ENCODE measurements around the gene NUDT1.

Gene NUDT1

GRCh38 chr7:2254429-2255144 is 12.6 kb downstream of the NUDT1 start:
- no peak overlapping the region for H3K9ac ChIP-seq (ENCODE audit: low read depth, low read length)
- no peaks in the 10 kb centered on the region; the same call in none of the 2 replicates for H3K36me3 ChIP-seq (ENCODE audit: insufficient read depth, low read length)
- no peaks in the 10 kb centered on the region; the same call in 1 of the 2 replicates for H3K4me1 ChIP-seq (ENCODE audit: insufficient read depth, low read length)

GRCh38 chr7:2255145-2256139 is 13.4 kb downstream of the NUDT1 start:
- no peaks in the 10 kb centered on the region for H3K9me3 ChIP-seq (ENCODE audit: control insufficient read depth, insufficient read depth, low read length)
- H3K9ac ChIP-seq (ENCODE audit: low read depth, low read length) = no peak overlapping the region
- H3K4me1 ChIP-seq (ENCODE audit: insufficient read depth, low read length) = no peaks in the 10 kb centered on the region; the same call in 1 of the 2 replicates
- no peaks in the 10 kb centered on the region; the same call in none of the 2 replicates for H3K36me3 ChIP-seq (ENCODE audit: insufficient read depth, low read length)

More at GRCh38 chr7:2254429-2255144, 12.6 kb downstream of the NUDT1 start:
- H3K9me3 ChIP-seq (ENCODE audit: control insufficient read depth, insufficient read depth, low read length) = no peaks in the 10 kb centered on the region

GRCh38 chr7:2256306-2257045 is 14.4 kb downstream of the NUDT1 start:
- Histone ChIP-seq H3K36me3 (ENCODE audit: insufficient read depth, low read length) (no peaks in the 10 kb centered on the region; the same call in none of the 2 replicates), H3K9me3 (ENCODE audit: control insufficient read depth, insufficient read depth, low read length) (no peaks in the 10 kb centered on the region), H3K4me1 (ENCODE audit: insufficient read depth, low read length) (no peaks in the 10 kb centered on the region; the same call in 1 of the 2 replicates), H3K9ac (ENCODE audit: low read depth, low read length) (no peak overlapping the region)

GRCh38 chr7:2257046-2257551 is 15.1 kb downstream of the NUDT1 start:
- Histone ChIP-seq H3K9me3 (ENCODE audit: control insufficient read depth, insufficient read depth, low read length) (no peaks in the 10 kb centered on the region), H3K4me1 (ENCODE audit: insufficient read depth, low read length) (no peaks in the 10 kb centered on the region; the same call in 1 of the 2 replicates), H3K36me3 (ENCODE audit: insufficient read depth, low read length) (peaks cover 1% of the 10 kb centered on the region), H3K9ac (ENCODE audit: low read depth, low read length) (no peak overlapping the region)

GRCh38 chr7:2257651-2258050 is 15.6 kb downstream of the NUDT1 start:
- Histone ChIP-seq H3K9ac (ENCODE audit: low read depth, low read length) (no peak overlapping the region), H3K4me1 (ENCODE audit: insufficient read depth, low read length) (no peaks in the 10 kb centered on the region), H3K9me3 (ENCODE audit: control insufficient read depth, insufficient read depth, low read length) (no peaks in the 10 kb centered on the region), H3K36me3 (ENCODE audit: insufficient read depth, low read length) (peaks cover 4% of the 10 kb centered on the region)

- no peak overlapping the region for H3K9ac ChIP-seq (ENCODE audit: low read depth, low read length)
- H3K36me3 ChIP-seq (ENCODE audit: insufficient read depth, low read length) = peaks cover 5% of the 10 kb centered on the region
- no peaks in the 10 kb centered on the region for H3K9me3 ChIP-seq (ENCODE audit: control insufficient read depth, insufficient read depth, low read length)
- no peaks in the 10 kb centered on the region for H3K4me1 ChIP-seq (ENCODE audit: insufficient read depth, low read length)
These were observed 16.8 kb downstream of the NUDT1 start for GRCh38 chr7:2258661-2259365.

GRCh38 chr7:2259480-2259879 is 17.5 kb downstream of the NUDT1 start:
- Histone ChIP-seq H3K4me1 (ENCODE audit: insufficient read depth, low read length) (no peaks in the 10 kb centered on the region), H3K36me3 (ENCODE audit: insufficient read depth, low read length) (peaks cover 9% of the 10 kb centered on the region; the same call in 1 of the 2 replicates), H3K9ac (ENCODE audit: low read depth, low read length) (no peak overlapping the region), H3K9me3 (ENCODE audit: control insufficient read depth, insufficient read depth, low read length) (no peaks in the 10 kb centered on the region)

- H3K36me3 ChIP-seq (ENCODE audit: insufficient read depth, low read length) = peaks cover 9% of the 10 kb centered on the region; the same call in 1 of the 2 replicates
- H3K9ac ChIP-seq (ENCODE audit: low read depth, low read length) = no peak overlapping the region
- H3K4me1 ChIP-seq (ENCODE audit: insufficient read depth, low read length) = no peaks in the 10 kb centered on the region
- no peaks in the 10 kb centered on the region for H3K9me3 ChIP-seq (ENCODE audit: control insufficient read depth, insufficient read depth, low read length)
These were observed 18.8 kb downstream of the NUDT1 start for GRCh38 chr7:2260820-2261219.

GRCh38 chr7:2261611-2262010 is 19.6 kb downstream of the NUDT1 start:
- Histone ChIP-seq H3K9me3 (ENCODE audit: control insufficient read depth, insufficient read depth, low read length) (no peaks in the 10 kb centered on the region), H3K9ac (ENCODE audit: low read depth, low read length) (no peak overlapping the region), H3K36me3 (ENCODE audit: insufficient read depth, low read length) (peaks cover 10% of the 10 kb centered on the region; the same call in 1 of the 2 replicates)

GRCh38 chr7:2263176-2263575 is 21.1 kb downstream of the NUDT1 start:
- peaks cover 11% of the 10 kb centered on the region; the same call in 1 of the 2 replicates for H3K36me3 ChIP-seq (ENCODE audit: insufficient read depth, low read length)
- no peak overlapping the region for H3K9ac ChIP-seq (ENCODE audit: low read depth, low read length)
- H3K9me3 ChIP-seq (ENCODE audit: control insufficient read depth, insufficient read depth, low read length) = 0 out of 2 replicates have a peak, but pooled peaks cover 3% of the 10 kb centered on the region
- H3K4me1 ChIP-seq (ENCODE audit: insufficient read depth, low read length) = no peaks in the 10 kb centered on the region

More at GRCh38 chr7:2261611-2262010, 19.6 kb downstream of the NUDT1 start:
- no peaks in the 10 kb centered on the region for H3K4me1 ChIP-seq (ENCODE audit: insufficient read depth, low read length)

- H3K9ac ChIP-seq (ENCODE audit: low read depth, low read length) = no peak overlapping the region
- peaks cover 11% of the 10 kb centered on the region; the same call in 1 of the 2 replicates for H3K36me3 ChIP-seq (ENCODE audit: insufficient read depth, low read length)
- H3K4me1 ChIP-seq (ENCODE audit: insufficient read depth, low read length) = no peaks in the 10 kb centered on the region
- H3K9me3 ChIP-seq (ENCODE audit: control insufficient read depth, insufficient read depth, low read length) = 0 out of 2 replicates have a peak, but pooled peaks cover 3% of the 10 kb centered on the region
These were observed 22.1 kb downstream of the NUDT1 start for GRCh38 chr7:2264158-2264557.

- Histone ChIP-seq H3K9ac (ENCODE audit: low read depth, low read length) (no peak overlapping the region), H3K36me3 (ENCODE audit: insufficient read depth, low read length) (peaks cover 11% of the 10 kb centered on the region; the same call in 1 of the 2 replicates), H3K4me1 (ENCODE audit: insufficient read depth, low read length) (peaks cover 15% of the 10 kb centered on the region), H3K9me3 (ENCODE audit: control insufficient read depth, insufficient read depth, low read length) (0 out of 2 replicates have a peak, but pooled peaks cover 3% of the 10 kb centered on the region)
These were observed 24.9 kb downstream of the NUDT1 start for GRCh38 chr7:2266911-2267310.
